Osteocyte (in vitro differentiated cells): ENCODE data around the gene YIPF5. TPM values are rescaled to one million over a fixed set of nuclear protein-coding genes. Genes with fewer than 3 reads are reported as not detected.

ENCODE experiments used
- DNase-seq: peaks from one replicate; pipeline ENCODE4 v3.0.0; 2021; ENCODE audit warnings: mixed read lengths; ENCODE audit not compliant: unreplicated experiment; ENCODE audit errors: extremely low spot score
- H3K27ac Mint-ChIP-seq: one replicate; pipeline ENCODE4 v1.8.0; 2021; ENCODE audit warnings: mild to moderate bottlenecking, mixed read lengths; ENCODE audit not compliant: unreplicated experiment
- H3K27me3 Mint-ChIP-seq: one replicate; pipeline ENCODE4 v1.8.0; 2021; ENCODE audit warnings: mixed read lengths; ENCODE audit not compliant: unreplicated experiment
- H3K36me3 Mint-ChIP-seq: one replicate; pipeline ENCODE4 v1.8.0; 2021; ENCODE audit warnings: mixed read lengths; ENCODE audit not compliant: unreplicated experiment
- H3K4me1 Mint-ChIP-seq: one replicate; pipeline ENCODE4 v1.8.0; 2021; ENCODE audit warnings: mixed read lengths; ENCODE audit not compliant: unreplicated experiment
- H3K4me3 Mint-ChIP-seq: one replicate; pipeline ENCODE4 v1.8.0; 2021; ENCODE audit warnings: mild to moderate bottlenecking, moderate library complexity, mixed read lengths; ENCODE audit not compliant: unreplicated experiment
- H3K9me3 Mint-ChIP-seq: one replicate; pipeline ENCODE4 v1.8.0; 2021; ENCODE audit warnings: mixed read lengths; ENCODE audit not compliant: unreplicated experiment
- total RNA-seq: library from RNA; stranded (reverse); gene quantifications from 2 replicates; pipeline ENCODE4 v1.2.1, GENCODE V29; 2021
- TF ChIP-seq, protein P1 (sequence below): fragments of 200-600 bp; sonication (generic); IDR thresholded peaks from 2 replicates; pipeline ENCODE4 v1.5.0; 2021; ENCODE audit warnings: antibody characterized with exemption, mild to moderate bottlenecking, moderate library complexity

YIPF5 gene
- total RNA-seq, 1 donor from 2014 or later, result 79.2 TPM

DNA sequence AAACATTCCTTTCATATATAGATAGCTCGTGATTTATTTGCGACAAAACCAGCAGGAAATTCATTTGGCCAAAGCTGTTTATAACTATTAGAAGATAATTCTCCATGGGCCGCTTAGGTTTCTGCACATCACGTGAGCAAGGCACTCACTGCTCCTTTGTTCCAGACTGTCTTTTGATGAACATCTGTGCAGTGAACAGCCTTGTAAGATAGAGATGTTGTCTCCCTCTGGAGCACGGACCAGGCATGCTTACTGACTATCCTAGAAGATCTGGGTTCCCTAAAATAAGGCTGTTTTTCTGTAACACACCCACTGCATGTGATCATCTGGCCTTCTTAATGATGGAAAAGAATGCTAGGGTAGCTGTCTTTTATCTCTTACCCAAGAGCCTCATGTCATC lies 30.9 kb downstream of the YIPF5 start:
- no peak for DNase-seq
- Mint-ChIP-seq H3K27ac (no peak overlapping the region), H3K4me1 (peaks cover 17% of the 10 kb centered on the region), H3K27me3 (peaks cover 5% of the 10 kb centered on the region), H3K4me3 (no peak overlapping the region), H3K9me3 (no peaks in the 10 kb centered on the region), H3K36me3 (no peaks in the 10 kb centered on the region)
- TF ChIP-seq, protein P1, sequence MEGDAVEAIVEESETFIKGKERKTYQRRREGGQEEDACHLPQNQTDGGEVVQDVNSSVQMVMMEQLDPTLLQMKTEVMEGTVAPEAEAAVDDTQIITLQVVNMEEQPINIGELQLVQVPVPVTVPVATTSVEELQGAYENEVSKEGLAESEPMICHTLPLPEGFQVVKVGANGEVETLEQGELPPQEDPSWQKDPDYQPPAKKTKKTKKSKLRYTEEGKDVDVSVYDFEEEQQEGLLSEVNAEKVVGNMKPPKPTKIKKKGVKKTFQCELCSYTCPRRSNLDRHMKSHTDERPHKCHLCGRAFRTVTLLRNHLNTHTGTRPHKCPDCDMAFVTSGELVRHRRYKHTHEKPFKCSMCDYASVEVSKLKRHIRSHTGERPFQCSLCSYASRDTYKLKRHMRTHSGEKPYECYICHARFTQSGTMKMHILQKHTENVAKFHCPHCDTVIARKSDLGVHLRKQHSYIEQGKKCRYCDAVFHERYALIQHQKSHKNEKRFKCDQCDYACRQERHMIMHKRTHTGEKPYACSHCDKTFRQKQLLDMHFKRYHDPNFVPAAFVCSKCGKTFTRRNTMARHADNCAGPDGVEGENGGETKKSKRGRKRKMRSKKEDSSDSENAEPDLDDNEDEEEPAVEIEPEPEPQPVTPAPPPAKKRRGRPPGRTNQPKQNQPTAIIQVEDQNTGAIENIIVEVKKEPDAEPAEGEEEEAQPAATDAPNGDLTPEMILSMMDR, result peak; percentile 41

DNA sequence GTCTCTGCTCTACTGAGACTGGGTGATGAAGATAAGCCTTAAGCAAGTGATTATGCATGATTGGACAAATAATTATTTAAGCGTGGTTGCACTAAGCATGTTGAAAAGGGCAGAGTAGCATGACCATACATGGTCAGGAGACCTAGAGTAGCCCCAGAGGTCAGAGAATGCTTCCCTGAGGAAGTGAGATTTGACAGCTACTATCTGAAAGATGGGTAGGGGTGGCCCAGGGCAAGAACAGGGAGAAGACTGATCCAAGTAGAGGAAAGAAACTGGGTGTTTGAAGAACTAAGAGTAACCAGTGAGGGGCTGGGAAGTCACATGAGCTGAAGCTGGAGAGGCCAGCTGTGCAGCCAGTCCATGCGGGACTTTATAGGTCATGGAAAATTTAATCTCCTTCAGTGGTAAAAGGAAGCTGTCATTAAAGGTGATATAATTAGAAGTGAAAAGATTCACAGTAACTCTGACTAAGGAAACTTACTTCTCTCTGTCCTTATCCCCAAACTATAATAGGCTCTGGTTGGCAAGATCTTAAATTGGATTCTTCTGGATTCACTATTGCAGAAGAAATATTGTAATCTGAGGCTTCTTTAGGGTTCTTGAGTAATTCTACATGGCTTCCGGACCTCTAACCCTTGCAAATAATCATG lies 35.2 kb downstream of the YIPF5 start:
- Mint-ChIP-seq H3K27ac (no peak overlapping the region), H3K4me1 (peaks cover 13% of the 10 kb centered on the region), H3K27me3 (no peaks in the 10 kb centered on the region), H3K9me3 (no peaks in the 10 kb centered on the region), H3K36me3 (no peaks in the 10 kb centered on the region), H3K4me3 (no peak overlapping the region)
- TF ChIP-seq, protein P1, result no peak
- DNase-seq, result no peak

DNA sequence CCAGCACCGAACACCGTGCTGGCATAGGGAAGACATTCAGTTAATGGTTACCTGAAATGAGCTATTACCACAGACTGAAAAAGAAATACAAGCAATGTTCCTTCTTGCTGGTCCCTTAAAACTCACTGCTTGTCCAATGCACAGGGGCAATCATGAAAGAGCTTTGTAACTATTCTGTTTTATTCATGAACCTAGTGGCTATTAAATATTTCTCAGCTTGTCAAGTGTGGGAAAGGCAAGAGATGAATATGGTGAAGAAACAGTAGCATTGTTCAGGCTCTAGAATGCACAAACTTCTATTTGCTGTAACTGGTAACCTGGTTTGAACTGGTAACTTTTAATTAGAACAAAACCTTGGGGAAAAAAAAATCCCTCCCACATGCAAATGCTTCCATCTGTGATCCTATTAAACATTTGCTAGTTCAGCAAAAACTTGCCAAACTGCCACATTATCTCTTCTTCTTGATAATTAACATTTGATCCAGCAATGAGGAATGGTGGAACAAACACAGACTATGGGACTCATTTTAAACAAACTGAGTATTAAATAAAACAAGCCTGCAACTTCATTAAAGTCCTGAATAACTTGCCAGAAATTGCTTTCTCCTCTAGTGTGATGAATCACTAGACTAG lies 36.1 kb downstream of the YIPF5 start:
- TF ChIP-seq, protein P1, result no peak
- no peaks in the 10 kb centered on the region for H3K36me3 Mint-ChIP-seq
- H3K27me3 Mint-ChIP-seq, result no peaks in the 10 kb centered on the region
- no peak overlapping the region for H3K4me3 Mint-ChIP-seq
- DNase-seq, result no peak
- no peaks in the 10 kb centered on the region for H3K9me3 Mint-ChIP-seq
- peaks cover 6% of the 10 kb centered on the region for H3K4me1 Mint-ChIP-seq
- H3K27ac Mint-ChIP-seq, result no peak overlapping the region

DNA sequence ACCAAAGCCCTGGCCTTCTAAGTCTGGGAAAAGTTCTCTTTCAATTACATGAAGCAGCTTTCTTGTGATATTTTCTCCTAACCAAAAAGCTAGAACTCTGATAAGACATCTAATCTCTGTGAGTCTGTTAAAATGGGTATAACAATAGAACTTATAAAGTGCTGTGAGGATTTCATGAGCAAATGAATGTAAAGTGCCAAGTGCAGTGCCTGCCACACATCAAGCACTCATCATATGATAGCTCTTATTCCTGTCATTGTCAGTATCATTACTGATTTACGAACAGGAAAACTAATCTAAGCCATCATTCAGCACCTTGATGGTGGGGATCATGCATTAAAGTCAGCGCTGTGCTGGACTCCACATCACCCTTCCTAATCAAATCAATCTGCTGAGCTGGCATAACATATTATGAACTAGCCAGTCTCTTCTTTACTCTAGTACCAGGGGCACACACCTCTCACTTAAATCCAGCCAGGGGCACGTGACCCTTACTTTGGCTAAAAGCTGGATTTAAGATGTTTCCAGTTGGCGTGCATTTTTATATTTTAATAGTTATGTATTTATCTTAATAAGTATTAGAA lies 37.3 kb downstream of the YIPF5 start:
- TF ChIP-seq, protein P1, result no peak
- DNase-seq, result no peak
- H3K36me3 Mint-ChIP-seq, result no peaks in the 10 kb centered on the region
- H3K27ac Mint-ChIP-seq, result no peak overlapping the region
- no peaks in the 10 kb centered on the region for H3K4me1 Mint-ChIP-seq
- H3K27me3 Mint-ChIP-seq, result no peaks in the 10 kb centered on the region
- no peaks in the 10 kb centered on the region for H3K9me3 Mint-ChIP-seq
- no peak overlapping the region for H3K4me3 Mint-ChIP-seq

DNA sequence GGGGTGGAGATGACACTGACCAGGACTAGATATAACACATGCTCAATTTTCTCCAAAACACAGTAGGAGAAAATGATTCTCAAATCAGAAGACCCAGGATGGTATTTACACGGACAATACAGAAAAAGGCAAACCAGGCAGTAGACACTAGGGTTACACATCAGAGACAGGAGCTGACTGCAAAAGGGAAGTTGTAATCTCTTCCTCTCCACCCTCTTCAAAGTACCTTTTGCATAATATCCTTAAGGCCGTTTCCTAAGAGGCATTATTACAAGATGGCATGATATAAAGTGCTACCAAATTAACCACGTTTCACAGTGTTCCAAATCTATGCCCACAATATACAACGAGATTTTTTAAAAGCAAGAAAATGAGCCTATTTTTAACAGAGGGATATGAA lies 39.2 kb downstream of the YIPF5 start:
- no peak overlapping the region for H3K27ac Mint-ChIP-seq
- H3K9me3 Mint-ChIP-seq, result no peaks in the 10 kb centered on the region
- H3K36me3 Mint-ChIP-seq, result no peaks in the 10 kb centered on the region
- no peak for DNase-seq
- H3K4me3 Mint-ChIP-seq, result no peak overlapping the region
- H3K4me1 Mint-ChIP-seq, result no peaks in the 10 kb centered on the region
- H3K27me3 Mint-ChIP-seq, result no peaks in the 10 kb centered on the region
- TF ChIP-seq, protein P1, result no peak
